Colonic mucosa (tissue), 4 donors: ENCODE results near the gene MACROD2. TPM values are rescaled to one million over a fixed set of nuclear protein-coding genes. Genes with fewer than 3 reads are reported as not detected.

Experiments
- DNase-seq: peaks from one replicate; pipeline ENCODE4 v3.0.0-alpha.2; 2020
- H3K27ac ChIP-seq: fragments of 200-600 bp; one replicate; pipeline ENCODE4 v1.8.0; 2021
- H3K27me3 ChIP-seq: fragments of 200-600 bp; one replicate; pipeline ENCODE4 v1.8.0; 2021
- H3K36me3 ChIP-seq: fragments of 200-600 bp; one replicate; pipeline ENCODE4 v1.8.0; 2021
- H3K4me1 ChIP-seq: fragments of 200-600 bp; one replicate; pipeline ENCODE4 v1.8.0; 2021; ENCODE audit warnings: mild to moderate bottlenecking
- H3K4me3 ChIP-seq: fragments of 200-600 bp; one replicate; pipeline ENCODE4 v1.8.0; 2021
- H3K9ac ChIP-seq, 2 donors: one replicate each; pipeline ENCODE4 v1.7.0; 2013; ENCODE audit warnings: control low read depth in 2 of 2, low read depth in 2 of 2, low read length in 2 of 2
- H3K9me3 ChIP-seq: fragments of 200-600 bp; one replicate; pipeline ENCODE4 v1.8.0; 2021
- CTCF ChIP-seq: fragments of 200-600 bp; IDR thresholded peaks from one replicate; pipeline ENCODE4 v1.8.0; 2022; ENCODE audit warnings: antibody characterized with exemption, mild to moderate bottlenecking
- intact Hi-C: fragments of 100-400 bp; cut with DNase I; formaldehyde crosslinking; loops from one replicate; pipeline ENCODE4 v1.14.1; 2022
- total RNA-seq, 2 donors: library from RNA; stranded (reverse); fragmentation: NEBNext Ultra II Directional in 1 of 2; extraction: Animal tissue kit (Norgen Biotek cat#: 25700) in 1 of 2; gene quantifications; one replicate each; pipeline ENCODE4 v1.2.1, GENCODE V29; 2021
- donor health status: healthy.
- donor health status: DM: no; HTN: no; CAD: no.
- donor health status: DM: no; HTN: no; CAD: no.

The MACROD2 gene
- total RNA-seq, 2 donors from 2014 or later, result 3.2 to 3.3 TPM

GRCh38 chr20:14562981-14563380, 567.7 kb downstream of the MACROD2 start:
- no peak for DNase-seq
- H3K9me3 ChIP-seq, result no peaks in the 10 kb centered on the region
- TF ChIP-seq CTCF, result no peak

GRCh38 chr20:14566505-14566904, 571.2 kb downstream of the MACROD2 start:
- H3K36me3 ChIP-seq, result no peaks in the 10 kb centered on the region
- H3K9me3 ChIP-seq, result no peaks in the 10 kb centered on the region
- intact Hi-C loops, result no loop called here
- no peak for DNase-seq
- no peak overlapping the region for H3K27ac ChIP-seq
- no peaks in the 10 kb centered on the region for H3K4me1 ChIP-seq
- H3K9ac ChIP-seq, result no peak overlapping the region
- no peaks in the 10 kb centered on the region for H3K27me3 ChIP-seq
- no peak for TF ChIP-seq CTCF
- no peak overlapping the region for H3K4me3 ChIP-seq

More at GRCh38 chr20:14562981-14563380, 567.7 kb downstream of the MACROD2 start:
- Histone ChIP-seq H3K4me3 (no peak overlapping the region), H3K4me1 (no peaks in the 10 kb centered on the region), H3K27me3 (no peaks in the 10 kb centered on the region), H3K27ac (no peak overlapping the region), H3K9ac (no peak overlapping the region), H3K36me3 (no peaks in the 10 kb centered on the region)
- intact Hi-C loops, result no loop called here

GRCh38 chr20:14568225-14568624, 572.9 kb downstream of the MACROD2 start:
- DNase-seq, result no peak
- H3K27me3 ChIP-seq, result no peaks in the 10 kb centered on the region
- intact Hi-C loops, result no loop called here
- no peak overlapping the region for H3K27ac ChIP-seq
- TF ChIP-seq CTCF, result no peak
- no peaks in the 10 kb centered on the region for H3K9me3 ChIP-seq
- no peak overlapping the region for H3K9ac ChIP-seq
- no peak overlapping the region for H3K4me3 ChIP-seq
- no peaks in the 10 kb centered on the region for H3K36me3 ChIP-seq
- no peaks in the 10 kb centered on the region for H3K4me1 ChIP-seq

- intact Hi-C loops, result no loop called here
- no peak overlapping the region for H3K27ac ChIP-seq
- no peaks in the 10 kb centered on the region for H3K27me3 ChIP-seq
- no peak for DNase-seq
- no peaks in the 10 kb centered on the region for H3K4me1 ChIP-seq
- no peaks in the 10 kb centered on the region for H3K36me3 ChIP-seq
- H3K9ac ChIP-seq, result no peak overlapping the region
- no peak overlapping the region for H3K4me3 ChIP-seq
- H3K9me3 ChIP-seq, result no peaks in the 10 kb centered on the region
- TF ChIP-seq CTCF, result no peak
Observed at GRCh38 chr20:14568701-14569100, 573.4 kb downstream of the MACROD2 start.

GRCh38 chr20:14569641-14570040, 574.3 kb downstream of the MACROD2 start:
- intact Hi-C loops, result no loop called here
- no peaks in the 10 kb centered on the region for H3K4me1 ChIP-seq
- no peak for TF ChIP-seq CTCF
- no peaks in the 10 kb centered on the region for H3K9me3 ChIP-seq
- no peak overlapping the region for H3K27ac ChIP-seq
- no peaks in the 10 kb centered on the region for H3K27me3 ChIP-seq
- no peak for DNase-seq
- H3K9ac ChIP-seq, result no peak overlapping the region
- H3K4me3 ChIP-seq, result no peak overlapping the region
- no peaks in the 10 kb centered on the region for H3K36me3 ChIP-seq

GRCh38 chr20:14570811-14571210, 575.5 kb downstream of the MACROD2 start:
- intact Hi-C loops, result no loop called here
- H3K9me3 ChIP-seq, result no peaks in the 10 kb centered on the region
- no peak for TF ChIP-seq CTCF
- no peaks in the 10 kb centered on the region for H3K27me3 ChIP-seq
- no peaks in the 10 kb centered on the region for H3K36me3 ChIP-seq
- DNase-seq, result no peak
- no peaks in the 10 kb centered on the region for H3K4me1 ChIP-seq
- H3K27ac ChIP-seq, result no peak overlapping the region
- H3K4me3 ChIP-seq, result no peak overlapping the region
- H3K9ac ChIP-seq, result no peak overlapping the region
